Suprapubic skin (tissue), 3 donors: ENCODE data around the gene PTOV1.

Experiments used
- CTCF ChIP-seq, 2 donors: fragments of 200-600 bp in 1 of 2; fragments of 450-650 bp in 1 of 2; sonication (generic) in 1 of 2; IDR thresholded peaks; one replicate each; pipeline ENCODE4 v1.5.1; 2016 to 2019; ENCODE audit warnings: antibody characterized with exemption in 2 of 2, mild to moderate bottlenecking in 1 of 2, moderate library complexity in 1 of 2
- POLR2AphosphoS5 ChIP-seq, 3 donors: sonication (generic); formaldehyde crosslinking; IDR thresholded peaks; one replicate each; pipeline ENCODE4 v1.6.1; 2017; ENCODE audit warnings: antibody characterized with exemption in 3 of 3

GRCh38 chr19:49877020-49877878 lies 26.3 kb downstream of the PTOV1 start, which contains the start of the genes AKT1S1 and TBC1D17:
- TF ChIP-seq POLR2AphosphoS5 (IDR thresholded peaks at IDR 0.05) (peak; percentile 86 to 97 (median 91)), CTCF (IDR thresholded peaks at IDR 0.05) (no peak)
